ENCODE data around the gene NOMO2.
"Not testable (repeated sequence)": the region's sequence is repeated elsewhere in the genome, so short reads cannot be mapped to it uniquely, and the experiment has no call there.

The NOMO2 gene

DNA sequence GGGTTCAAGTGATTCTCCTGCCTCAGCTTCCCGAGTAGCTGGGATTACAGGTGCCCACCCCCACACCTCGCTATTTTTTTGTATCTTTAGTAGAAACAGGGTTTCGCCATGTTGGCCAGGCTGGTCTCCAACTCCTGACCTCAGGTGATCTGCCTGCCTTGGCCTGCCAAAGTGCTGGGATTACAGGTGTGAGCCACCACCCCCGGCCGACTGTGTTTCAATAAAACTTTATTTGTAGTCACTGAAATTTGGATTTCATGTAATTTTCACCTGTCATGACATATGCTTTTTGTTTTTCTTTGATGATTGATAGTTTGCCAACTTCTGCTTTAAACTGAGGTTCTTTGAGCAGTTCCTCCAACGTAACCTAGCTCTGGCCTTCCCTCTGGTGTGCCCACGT, 12.0 kb upstream of the NOMO2 start:
- DNase-seq = not testable (repeated sequence)

DNA sequence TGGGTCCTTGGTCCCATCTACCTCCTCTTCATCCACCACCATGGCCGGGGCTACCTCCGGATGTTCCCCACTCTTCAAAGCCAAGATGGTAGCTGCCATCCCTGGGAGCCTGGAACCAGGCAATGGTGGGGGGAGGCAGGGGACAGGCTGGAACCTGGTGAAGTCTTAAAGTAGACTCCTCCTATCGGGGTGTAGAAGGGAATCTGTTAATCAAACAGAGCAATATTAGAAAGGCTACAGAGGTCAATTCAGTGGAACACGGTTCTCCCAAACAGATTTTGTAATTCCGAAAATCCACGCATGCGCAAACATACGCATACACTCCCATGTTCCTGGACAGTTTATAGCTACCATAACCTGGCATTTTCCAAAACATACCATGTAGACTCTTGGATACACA, 11.1 kb upstream of the NOMO2 start:
- not testable (repeated sequence) for DNase-seq

DNA sequence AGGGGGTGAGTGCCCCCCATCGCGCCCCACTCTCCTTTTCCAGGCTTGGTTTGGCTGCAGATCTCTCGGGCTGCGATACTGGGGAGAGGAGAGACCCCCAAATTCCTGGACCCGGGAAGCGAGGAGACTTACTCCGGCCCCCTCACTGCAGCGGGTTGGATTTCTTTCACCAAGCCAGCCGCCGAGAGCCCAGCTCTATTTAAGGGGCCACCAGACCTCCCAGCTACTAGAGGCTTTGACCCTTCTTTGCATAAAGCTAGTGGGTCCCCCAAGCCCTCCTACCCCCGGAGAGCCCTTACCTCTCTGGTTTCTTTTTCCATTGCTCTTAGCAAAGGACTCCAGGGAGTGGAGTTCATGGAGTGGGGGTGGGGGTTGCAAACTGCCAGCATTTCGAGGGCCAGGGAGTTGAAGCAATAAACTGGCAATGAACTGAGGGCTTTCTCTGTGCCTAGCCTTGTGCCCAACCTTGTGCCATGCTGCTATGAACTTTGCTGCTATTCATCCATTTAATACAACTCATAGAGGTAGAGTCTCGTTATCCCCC, 9.5 kb upstream of the NOMO2 start:
- DNase-seq = not testable (repeated sequence)

DNA sequence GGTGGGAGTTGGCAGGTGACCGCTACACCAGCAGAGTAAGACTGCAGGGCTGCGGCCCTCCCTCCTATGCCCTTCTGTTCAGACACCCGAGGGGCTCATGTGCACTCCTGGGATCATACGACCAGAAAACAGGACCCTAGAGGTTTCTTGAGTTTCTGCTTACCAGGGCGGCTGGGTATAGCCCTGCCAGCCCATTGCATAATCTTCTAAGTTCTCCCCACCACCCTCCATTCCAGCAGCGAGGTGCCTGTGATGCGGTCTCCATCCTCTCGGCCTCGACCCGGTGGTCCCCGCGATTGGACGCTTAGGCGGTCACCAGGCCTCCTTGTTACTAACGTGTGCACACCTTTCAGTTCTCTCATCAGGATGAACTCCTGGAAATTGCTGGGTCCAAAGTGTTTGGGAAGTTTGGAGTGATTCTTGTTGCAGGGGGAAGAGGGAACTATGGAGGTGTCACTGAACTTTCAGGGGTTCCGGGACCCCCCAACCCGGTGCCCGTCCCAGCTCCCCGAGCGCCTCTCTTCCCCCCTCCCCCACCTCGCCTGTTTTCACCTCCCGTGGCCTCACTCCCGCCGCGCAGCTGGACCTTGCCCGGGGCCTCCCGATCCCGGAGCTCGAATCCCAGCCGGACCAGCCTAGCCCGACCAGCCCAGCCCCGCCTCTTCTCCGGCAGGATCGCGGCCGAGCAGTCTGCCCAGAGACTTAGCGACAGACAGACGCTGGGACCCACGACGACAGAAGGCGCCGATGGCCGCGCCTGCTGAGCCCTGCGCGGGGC, 8.8 kb upstream of the NOMO2 start:
- not testable (repeated sequence) for DNase-seq

DNA sequence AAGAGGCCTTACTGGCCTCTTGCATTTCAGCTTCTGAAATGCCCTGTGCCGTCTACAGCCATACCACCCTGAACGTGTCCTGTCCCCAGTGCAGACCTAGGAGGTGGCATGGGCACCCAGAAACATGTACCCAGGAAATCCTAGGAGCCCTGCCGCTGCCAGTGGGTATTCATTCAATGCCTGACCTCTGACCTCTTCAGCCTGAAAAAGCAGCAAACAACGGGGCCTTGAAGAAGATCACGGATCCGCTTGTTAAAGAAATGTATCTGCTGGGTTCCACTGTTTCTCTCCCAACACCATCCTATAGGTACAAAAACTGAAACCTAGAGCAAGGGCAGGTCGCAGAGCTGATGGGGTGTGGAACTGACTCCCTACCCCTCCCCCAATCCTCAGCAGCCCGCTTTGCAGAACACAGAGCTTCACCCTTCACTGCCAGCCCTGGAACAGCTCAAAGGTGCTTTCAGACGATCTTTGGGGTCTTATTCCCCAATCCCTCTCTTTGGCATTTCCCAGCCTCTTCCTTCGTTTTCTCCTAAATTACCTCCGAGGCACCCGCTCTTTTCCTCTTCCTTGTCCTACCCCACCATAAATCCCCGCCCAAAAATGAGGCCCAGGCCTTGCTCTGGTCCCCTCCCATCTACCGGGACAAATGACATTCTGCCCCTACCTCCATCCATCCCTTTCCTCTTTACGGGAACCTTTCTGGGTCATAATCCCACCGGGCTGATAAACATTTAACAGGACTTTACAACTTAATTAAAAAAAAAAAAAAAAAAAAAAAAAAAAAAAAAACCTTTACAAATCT, 1.3 kb downstream of the NOMO2 start:
- DNase-seq = peak; percentile 32

DNA sequence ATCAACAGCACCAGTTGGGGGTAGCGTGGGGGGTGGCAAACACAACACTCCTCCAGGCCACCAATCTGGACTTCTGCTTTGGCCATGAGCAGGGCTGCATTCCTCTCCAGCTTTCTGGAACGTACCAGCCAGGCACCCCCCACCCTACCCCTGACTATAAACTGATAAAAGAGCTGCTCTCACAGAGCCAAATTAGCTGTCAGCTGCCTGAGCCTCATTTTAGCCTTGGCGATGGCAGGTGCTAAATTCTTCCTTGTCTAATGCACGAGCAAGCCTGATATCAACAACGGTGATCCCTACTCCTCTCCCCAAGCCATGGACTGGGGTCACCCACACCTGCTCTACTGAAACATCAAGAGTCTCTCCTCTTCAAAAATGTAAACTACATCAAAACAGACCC, 8.2 kb downstream of the NOMO2 start:
- DNase-seq = not testable (repeated sequence)

DNA sequence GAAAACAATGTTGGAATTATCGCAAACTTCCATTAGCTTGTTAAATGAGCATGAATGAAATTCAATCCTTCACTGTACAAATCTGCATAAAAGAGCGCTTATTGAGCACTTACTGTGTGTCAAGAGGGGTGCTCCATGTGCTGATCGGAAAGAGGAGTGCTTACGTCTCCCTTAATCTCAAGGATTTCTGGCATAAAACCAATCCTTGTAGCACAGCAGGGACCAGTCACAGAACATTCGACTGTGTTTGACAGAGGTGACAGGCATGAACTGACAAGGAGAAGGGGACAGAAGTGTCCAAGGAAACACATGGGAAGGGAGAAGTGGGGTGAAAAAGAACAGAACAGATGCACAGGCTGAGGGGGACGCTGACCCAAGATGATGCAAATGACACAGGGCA, 14.5 kb downstream of the NOMO2 start:
- not testable (repeated sequence) for DNase-seq

DNA sequence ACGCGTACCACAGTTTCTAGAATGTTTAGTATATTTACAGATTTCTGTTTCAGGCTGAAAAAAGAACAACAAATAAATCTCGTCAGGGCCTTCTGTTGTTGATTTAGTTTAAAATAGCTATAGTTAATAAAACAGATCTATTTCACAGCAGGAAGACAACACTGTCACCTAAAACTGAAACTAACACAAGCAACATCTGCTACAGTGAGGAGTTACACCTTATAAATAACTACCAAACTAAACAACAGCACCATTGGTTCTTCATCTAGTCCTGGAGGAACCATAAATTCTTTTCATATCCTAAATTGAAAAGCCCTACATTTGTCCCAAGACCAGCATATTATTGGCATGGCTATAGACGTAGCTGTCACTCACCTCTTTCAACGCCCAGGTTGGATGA, 15.0 kb downstream of the NOMO2 start:
- DNase-seq = not testable (repeated sequence)

DNA sequence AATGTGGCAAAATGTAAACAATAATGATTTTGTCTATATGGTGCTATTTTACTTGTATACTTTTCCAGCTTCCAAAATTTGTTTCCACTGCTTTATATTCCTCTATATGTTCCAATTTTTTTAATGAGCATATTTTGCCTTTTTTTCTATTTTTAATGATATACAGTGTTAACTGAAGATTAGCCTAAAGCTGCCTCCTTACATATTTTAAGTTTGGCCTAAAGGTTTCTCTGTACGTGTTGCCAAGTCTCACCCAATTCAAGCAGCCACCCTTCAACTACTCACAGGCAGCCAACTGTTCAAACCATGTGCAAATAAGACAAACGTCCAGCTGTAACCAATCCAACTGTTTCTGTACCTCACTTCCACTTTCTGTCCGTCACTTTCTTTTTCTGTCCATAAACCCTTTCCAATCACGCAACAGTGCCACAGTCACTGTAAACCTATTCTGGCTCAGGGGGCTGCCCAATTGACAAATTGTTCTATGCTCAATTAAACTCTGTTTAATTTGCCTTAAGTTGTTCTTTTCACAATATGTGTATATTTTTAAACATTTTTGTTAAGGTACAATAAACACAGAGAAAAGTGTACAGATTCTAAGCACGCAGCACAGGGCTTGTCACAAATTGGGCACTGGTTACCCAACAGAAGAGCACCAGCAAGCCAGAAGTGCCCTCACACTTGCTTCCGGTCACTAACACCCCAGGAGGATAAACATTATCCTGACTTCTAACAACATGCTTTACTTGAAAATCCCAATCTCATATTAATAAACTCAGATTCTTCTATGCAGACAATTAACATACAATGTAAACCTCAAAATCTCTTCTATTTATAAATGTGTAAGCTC, 17.4 kb downstream of the NOMO2 start:
- not testable (repeated sequence) for DNase-seq

DNA sequence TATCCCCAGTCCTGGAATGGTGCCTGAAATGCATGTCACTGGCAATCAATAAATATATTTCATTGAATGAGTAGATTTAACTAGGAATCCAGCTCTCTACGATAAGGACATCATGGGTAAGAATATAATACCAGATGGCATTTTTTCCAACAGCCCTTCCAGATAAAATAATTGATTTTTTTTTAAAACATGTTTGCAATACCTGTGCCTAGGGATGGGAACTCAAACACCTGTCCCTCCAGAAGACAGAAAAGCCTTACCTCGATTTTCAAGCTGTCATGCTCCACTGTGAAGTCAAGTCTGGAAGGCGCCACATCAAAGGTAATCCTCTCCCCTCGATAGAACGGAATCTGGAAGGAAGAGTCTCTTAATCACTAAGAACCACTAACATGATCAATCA, 20.0 kb downstream of the NOMO2 start:
- DNase-seq = not testable (repeated sequence)

DNA sequence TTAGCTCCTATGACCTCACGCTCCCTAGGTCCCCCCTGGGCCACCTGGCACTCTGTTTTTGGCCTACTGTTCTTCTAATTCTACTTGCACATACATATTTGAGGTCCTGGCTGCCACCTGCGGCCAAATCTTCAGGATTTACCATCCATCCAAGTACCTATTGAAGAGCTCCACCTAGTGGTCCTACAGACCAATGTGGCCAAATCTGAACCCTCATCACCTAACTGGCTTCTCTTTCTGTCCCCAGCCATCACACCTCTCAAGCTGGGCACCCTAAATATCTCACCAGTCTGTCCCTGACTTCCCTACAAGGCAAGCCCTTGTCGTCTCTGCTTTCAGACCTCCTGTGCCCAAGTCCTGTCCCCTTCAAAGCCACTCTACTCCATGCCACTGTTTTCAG, 24.9 kb downstream of the NOMO2 start:
- not testable (repeated sequence) for DNase-seq

DNA sequence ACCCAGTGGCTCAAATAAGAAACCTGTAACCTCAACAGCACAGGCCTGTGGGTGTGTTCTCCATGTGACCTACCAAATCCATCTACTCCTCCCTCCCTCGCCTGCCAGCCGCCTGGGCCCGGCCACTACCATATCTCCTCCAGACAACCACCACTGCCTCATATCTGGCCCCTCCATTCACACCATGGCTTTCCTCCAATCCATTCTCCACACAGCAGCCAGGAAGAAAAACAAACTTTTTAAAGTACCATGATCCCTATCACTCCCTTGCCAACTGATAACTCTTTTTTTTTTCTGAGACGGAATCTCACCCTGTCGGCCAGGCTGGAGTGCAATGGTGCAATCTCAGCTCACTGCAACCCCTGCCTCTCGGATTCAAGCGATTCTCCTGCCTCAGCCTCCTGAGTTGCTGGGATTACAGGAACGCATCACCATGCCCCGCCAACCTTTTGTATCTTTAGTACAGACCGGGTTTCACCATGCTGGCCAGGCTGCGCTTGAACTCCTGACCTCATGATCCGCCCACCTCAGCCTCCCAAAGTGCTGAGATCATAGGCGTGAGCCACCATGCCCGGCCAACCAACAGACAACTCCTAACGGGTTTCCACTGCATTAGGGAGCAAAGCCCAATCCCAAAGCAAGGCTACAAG, 26.3 kb downstream of the NOMO2 start:
- not testable (repeated sequence) for DNase-seq

DNA sequence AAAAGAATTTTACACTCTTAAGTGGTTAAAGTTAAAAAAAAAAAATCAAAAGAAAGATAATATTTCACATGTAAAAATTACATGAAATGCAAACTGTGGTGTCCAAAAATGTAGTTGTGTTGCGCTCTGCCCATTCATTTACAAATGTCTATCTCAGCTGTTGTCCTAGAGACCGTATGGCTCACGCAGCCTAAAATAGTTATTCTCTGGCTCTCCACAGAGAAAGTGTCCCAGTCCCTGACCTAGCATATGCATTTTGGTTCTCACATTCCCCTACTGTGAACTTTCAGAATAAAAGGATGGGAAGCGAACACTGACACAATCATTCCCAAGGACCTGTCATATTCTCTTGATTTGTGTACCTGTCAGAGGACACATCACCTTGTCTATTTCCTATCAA, 27.6 kb downstream of the NOMO2 start:
- not testable (repeated sequence) for DNase-seq

DNA sequence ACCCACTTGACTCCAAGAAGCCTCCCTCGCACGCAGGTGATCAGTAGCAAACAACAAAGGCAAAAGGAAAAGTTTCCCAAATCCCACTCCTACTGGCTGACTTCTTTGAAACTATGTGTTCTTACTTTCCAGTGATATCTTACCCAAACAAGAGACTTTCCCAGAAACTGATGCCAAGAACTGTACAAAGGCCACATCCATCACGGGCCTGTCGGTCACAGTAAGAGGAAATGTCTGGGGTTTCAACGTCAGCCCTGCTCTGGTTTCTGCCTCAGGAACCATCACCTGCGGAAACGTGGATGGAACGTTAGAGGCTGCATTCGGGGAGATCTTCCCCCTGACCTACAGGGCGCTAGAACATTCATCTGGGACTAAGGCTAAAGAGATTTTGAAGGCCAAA, 30.6 kb downstream of the NOMO2 start:
- DNase-seq = not testable (repeated sequence)

DNA sequence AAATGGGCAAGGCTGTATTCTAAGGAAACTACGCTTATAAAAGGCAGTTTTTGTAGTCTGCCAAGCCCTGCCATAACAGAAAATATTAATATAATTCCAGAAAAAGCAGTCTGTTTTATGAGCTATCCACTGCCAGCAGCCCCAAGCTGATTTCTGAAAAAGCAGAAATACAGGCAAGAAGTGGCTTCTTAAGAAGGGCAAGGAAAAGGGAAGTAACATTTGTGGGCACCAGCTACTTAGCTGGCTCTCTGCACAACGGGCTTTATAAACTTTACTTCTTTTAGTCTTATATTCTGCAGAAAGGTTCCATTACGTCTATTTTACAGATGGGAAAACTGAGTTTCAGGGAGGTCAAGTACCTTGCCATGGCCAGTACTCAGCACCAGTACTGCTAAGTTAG, 31.6 kb downstream of the NOMO2 start:
- not testable (repeated sequence) for DNase-seq

DNA sequence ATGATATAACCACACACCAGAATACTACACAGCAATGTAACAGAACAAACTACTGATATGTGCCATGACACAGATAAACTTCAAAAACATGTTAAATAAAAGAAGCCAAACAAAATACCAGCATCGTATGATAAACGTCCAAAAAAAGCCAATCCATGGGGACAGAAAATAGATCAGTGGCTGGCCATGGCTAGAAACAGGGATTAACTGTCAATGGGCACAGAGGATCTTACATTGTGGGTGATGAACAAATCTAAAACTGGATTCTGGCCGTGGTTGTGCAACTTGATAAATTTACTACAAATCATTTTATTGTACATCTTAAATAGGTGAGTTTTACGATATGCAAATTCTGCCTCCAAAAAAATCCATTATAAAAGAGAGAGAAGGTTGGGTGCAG, 35.4 kb downstream of the NOMO2 start:
- not testable (repeated sequence) for DNase-seq

DNA sequence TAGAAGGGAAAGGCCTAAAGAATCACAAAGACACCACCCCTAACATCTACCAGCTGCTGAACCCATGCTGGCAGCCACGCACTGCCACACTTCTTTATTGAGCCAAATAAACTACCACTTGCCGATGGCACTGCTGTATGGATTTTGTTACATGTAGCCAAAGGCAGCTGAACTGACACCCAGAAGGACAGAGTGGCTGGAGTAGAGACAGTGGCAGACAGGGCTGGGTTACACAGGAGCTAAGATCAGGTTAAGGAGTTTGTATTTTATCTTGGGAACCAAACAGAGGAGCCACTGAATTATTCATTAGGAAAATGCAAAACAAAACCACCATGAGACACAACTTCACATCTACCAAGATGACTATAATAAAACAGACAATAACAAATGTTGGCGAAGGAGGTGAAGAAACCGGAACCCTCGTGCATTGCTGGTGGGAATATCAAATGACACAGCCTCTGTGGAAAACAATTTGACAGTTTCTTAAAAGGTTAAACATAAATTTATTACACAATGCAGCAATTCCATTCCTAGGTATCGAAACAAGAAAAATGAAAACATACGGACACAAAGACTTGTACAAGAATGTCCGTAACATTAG, 35.9 kb downstream of the NOMO2 start:
- not testable (repeated sequence) for DNase-seq

DNA sequence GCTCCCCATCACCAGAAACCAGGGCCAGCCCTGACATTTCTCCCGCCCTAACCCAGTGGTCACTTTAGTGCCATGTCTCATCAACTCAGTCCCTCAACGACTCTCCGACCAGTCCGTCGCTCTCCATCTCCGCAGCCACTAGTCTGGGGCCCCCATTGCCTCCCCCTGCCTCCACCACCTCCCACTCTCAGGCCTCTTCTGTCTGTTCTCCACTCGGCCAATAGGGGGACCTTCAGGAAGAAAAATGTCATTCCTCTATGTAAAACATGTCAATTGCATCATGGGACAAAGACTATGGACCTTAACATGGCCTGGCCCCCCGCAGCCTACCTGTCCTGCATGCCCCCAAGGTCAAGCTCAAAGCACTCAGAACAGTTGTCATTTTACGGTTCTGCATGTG, 39.3 kb downstream of the NOMO2 start:
- not testable (repeated sequence) for DNase-seq

DNA sequence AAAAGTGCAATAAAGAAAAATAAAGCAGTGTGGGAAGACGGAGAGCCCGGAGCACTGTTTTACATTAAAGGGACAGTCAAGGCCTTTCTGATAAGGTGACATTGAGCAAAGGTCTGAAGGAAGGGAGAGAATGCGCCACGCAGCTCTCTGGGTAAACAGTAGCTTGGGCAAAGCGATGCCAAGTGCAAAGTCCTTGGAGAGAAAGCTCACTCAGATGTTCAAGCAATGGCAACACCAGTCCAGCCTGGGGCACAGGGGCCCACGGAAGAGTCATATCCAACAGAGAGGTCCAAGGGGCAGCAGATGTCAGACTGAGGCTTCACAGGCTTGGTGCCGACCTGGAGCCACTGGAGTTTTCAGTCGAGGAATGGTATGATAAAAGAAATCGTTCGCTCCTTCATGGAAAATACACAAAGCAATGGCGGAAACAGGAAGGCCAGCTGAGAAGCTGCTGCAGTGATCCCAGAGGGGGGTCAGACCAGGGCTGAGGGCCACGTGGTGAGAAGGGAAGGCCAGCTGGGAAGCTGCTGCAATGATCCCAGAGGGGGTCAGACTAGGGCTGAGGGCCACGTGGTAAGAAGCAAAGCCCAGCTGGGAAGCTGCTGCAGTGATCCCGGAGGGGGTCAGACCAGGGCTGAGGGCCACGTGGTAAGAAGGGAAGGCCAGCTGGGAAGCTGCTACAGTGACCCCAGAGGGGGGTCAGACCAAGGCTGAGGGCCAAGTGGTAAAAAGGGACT, 40.3 kb downstream of the NOMO2 start:
- DNase-seq = not testable (repeated sequence)

DNA sequence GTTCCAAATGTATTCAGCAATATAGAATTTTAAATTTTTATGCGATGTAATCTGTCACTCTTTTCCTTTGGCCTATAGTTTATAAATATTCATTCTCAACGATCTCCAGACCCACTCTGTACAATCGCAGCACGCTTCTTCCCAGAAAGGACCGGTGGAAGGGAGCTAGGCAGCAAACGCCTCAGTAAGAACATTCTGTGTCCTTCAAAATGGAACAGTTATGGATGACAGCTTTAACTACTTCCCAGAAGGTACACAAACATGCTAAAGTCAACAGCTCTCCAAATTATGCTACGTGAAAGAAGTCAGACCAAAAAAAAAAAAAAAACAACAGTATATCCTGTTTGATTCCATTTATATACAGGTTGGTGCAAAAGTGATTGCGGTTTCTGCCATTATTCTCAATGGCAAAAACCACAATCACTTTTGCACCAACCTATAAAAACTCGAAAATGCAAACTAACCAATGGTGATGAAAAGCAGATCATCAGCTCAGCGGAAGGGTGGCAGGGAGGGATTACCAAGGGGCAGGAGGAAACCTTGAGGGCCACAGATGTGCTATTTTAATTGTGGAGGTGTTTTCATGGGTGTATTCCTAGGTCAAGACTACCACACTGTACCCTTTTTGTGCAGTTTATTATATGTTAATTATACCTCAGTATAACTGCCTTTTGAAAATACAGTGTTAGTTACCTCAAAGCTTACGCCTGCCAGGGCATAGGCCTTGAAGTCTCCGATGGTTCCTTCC, 43.2 kb downstream of the NOMO2 start:
- not testable (repeated sequence) for DNase-seq

Data from stimulated activated CD4-positive, alpha-beta T cell treated with anti-CD3 and anti-CD28 coated beads, Interleukin-15, amount 100 ng/mL, for 24 hours (primary cell).